HepG2 (cell line): Measurements from ENCODE around the gene PTCD3. TPM values are rescaled to one million over a fixed set of nuclear protein-coding genes. Genes with fewer than 3 reads are reported as not detected.
A peak's percentile ranks its signal among the peaks of the same experiment; 100 is the strongest.

Source experiments
- ATAC-seq: fragments of 200-7000 bp; cut with Tn5 transposase; 3 replicates; pipeline ENCODE4 v1.9.1; 2020; ENCODE audit warnings: mild to moderate bottlenecking, moderate library complexity
- BruUV-seq: library from RNA; stranded (reverse); fragments of 400-500 nt; replicated peaks from 2 replicates; lab custom pipeline; 2021; lab: Mats Ljungman, UMichigan
- CTCF ChIA-PET: fragments of 300-600 bp; formaldehyde crosslinking; extraction: SDS; loops from one replicate; lab custom pipeline; 2021; ENCODE audit warnings: low total read pairs, inconsistent platforms, low intra/inter-chr PET ratio; lab: Yijun Ruan, JAX
- POLR2A ChIA-PET: fragments of 350-600 bp; sonication (Branson Sonifier 250); formaldehyde crosslinking; loops from one replicate; lab custom pipeline; 2020; ENCODE audit warnings: antibody characterized with exemption, inconsistent platforms; lab: Yijun Ruan, JAX
- DNase-seq: peaks from one replicate; pipeline ENCODE4 v3.0.0-alpha.2; 2015; ENCODE audit warnings: low spot score
- FAIRE-seq: peaks from 3 replicates; lab custom pipeline; 2011; peaks lifted over from hg19 to GRCh38; lab: Jason Lieb, UNC
- H2AFZ ChIP-seq: one replicate; pipeline ENCODE4 v1.6.1; 2011; ENCODE audit warnings: low read length, inconsistent platforms
- H3K27ac ChIP-seq: fragments of 300-600 bp; 3 replicates; pipeline ENCODE4 v1.8.0; 2011; ENCODE audit warnings: mixed run types, mild to moderate bottlenecking, mixed read lengths, low read length, inconsistent platforms; ENCODE audit not compliant: insufficient read depth; ENCODE audit errors: extremely low read length
- H3K27me3 ChIP-seq, 2 experiments: fragments of 200-600 bp in 1 of 2; 2 replicates in 1 of 2; 3 replicates in 1 of 2; pipeline versions ENCODE4 v1.6.0 to v1.8.0; 2011; ENCODE audit warnings: low read length in 2 of 2, mild to moderate bottlenecking in 2 of 2, moderate library complexity in 2 of 2, inconsistent platforms in 1 of 2; ENCODE audit not compliant: insufficient read depth in 2 of 2, control insufficient read depth in 1 of 2
- H3K36me3 ChIP-seq, 2 experiments: fragments of 200-600 bp in 1 of 2; replicated peaks in 1 of 2; 2 replicates in 1 of 2; 3 replicates in 1 of 2; pipeline versions ENCODE4 v1.5.1 to v1.8.0; 2011; ENCODE audit warnings: low read length in 2 of 2, inconsistent platforms in 1 of 2; ENCODE audit not compliant: insufficient read depth in 2 of 2, control insufficient read depth in 1 of 2
- H3K4me1 ChIP-seq: 2 replicates; pipeline ENCODE4 v1.5.1; 2012; ENCODE audit warnings: low read length, inconsistent platforms; ENCODE audit not compliant: insufficient read depth
- H3K4me2 ChIP-seq: 2 replicates; pipeline ENCODE4 v1.6.0; 2011; ENCODE audit warnings: low read depth, low read length, inconsistent platforms
- H3K4me3 ChIP-seq, 3 experiments: fragments of 200-600 bp in 1 of 3; sonication (generic), shearing (Covaris generic) in 1 of 3; replicated peaks in 1 of 3; 2 replicates each; pipeline ENCODE4 v1.5.1; 2011 to 2016; ENCODE audit warnings: low read length in 3 of 3, inconsistent platforms in 2 of 3, low read depth in 2 of 3, mild to moderate bottlenecking in 2 of 3, control low read depth in 1 of 3, mixed read lengths in 1 of 3; ENCODE audit not compliant: insufficient read depth in 1 of 3
- H3K79me2 ChIP-seq: one replicate; pipeline ENCODE4 v1.6.1; 2011; ENCODE audit warnings: low read length, inconsistent platforms; ENCODE audit not compliant: insufficient read depth
- H3K9ac ChIP-seq: 2 replicates; pipeline ENCODE4 v1.6.0; 2011; ENCODE audit warnings: mild to moderate bottlenecking, low read depth, low read length, inconsistent platforms; ENCODE audit not compliant: insufficient read depth
- H3K9me3 ChIP-seq: 2 replicates; pipeline ENCODE4 v1.5.1; 2012; ENCODE audit warnings: mild to moderate bottlenecking, low read length
- H4K20me1 ChIP-seq: 2 replicates; pipeline ENCODE4 v1.6.0; 2011; ENCODE audit warnings: inconsistent platforms, mild to moderate bottlenecking, low read length, moderate library complexity; ENCODE audit not compliant: insufficient read depth
- CCAR2 ChIP-seq: fragments of 200-400 bp; formaldehyde crosslinking; optimal IDR thresholded peaks from 2 replicates; pipeline ENCODE3; 2018; ENCODE audit warnings: low read depth, mild to moderate bottlenecking, low read length, moderate library complexity
- ELF4 ChIP-seq: sonication (generic); formaldehyde crosslinking; IDR thresholded peaks from 2 replicates; pipeline ENCODE4 v1.5.0; 2020; ENCODE audit warnings: missing genetic modification reagents, mild to moderate bottlenecking, moderate library complexity, borderline replicate concordance
- KAT7 ChIP-seq: IDR thresholded peaks from 2 replicates; pipeline ENCODE4 v1.6.1; 2018; ENCODE audit warnings: borderline replicate concordance, missing compliant biosample characterization
- NFE2 ChIP-seq: sonication (generic); formaldehyde crosslinking; IDR thresholded peaks from 2 replicates; pipeline ENCODE4 v1.4.0; 2020; ENCODE audit warnings: missing genetic modification reagents
- PAWR ChIP-seq: sonication (generic); formaldehyde crosslinking; IDR thresholded peaks from 2 replicates; pipeline ENCODE4 v1.4.0; 2020; ENCODE audit warnings: missing genetic modification reagents, mild to moderate bottlenecking, borderline replicate concordance
- ZNF317 ChIP-seq: sonication (generic); formaldehyde crosslinking; IDR thresholded peaks from 2 replicates; pipeline ENCODE4 v1.5.0; 2020; ENCODE audit warnings: mild to moderate bottlenecking, missing genetic modification reagents
- ZNF564 ChIP-seq: sonication (generic); formaldehyde crosslinking; IDR thresholded peaks from 2 replicates; pipeline ENCODE4 v1.8.1; 2023; ENCODE audit warnings: mild to moderate bottlenecking, missing genetic modification reagents
- WGBS: methylation state at CpG from one replicate; pipeline ENCODE4 v1.1.6; 2017; ENCODE audit warnings: low lambda C conversion rate; 5-methylcytosine and 5-hydroxymethylcytosine counted together
- in situ Hi-C: cut with HindIII; loops from 2 replicates; pipeline ENCODE4 v1.10.0; 2017; ENCODE audit warnings: low pct_unique_long_range_greater_than_20kb; ENCODE audit not compliant: extremely low pct_ligation_motif_present
- intact Hi-C: fragments of 100-400 bp; cut with micrococcal nuclease; formaldehyde crosslinking; loops from one replicate; pipeline ENCODE4 v1.10.0; 2022; ENCODE audit not compliant: unreplicated experiment
- polyA plus RNA-seq, 8 experiments: library from polyadenylated mRNA; depleted of rRNA in 3 of 8; stranded (reverse) in 7 of 8; unstranded in 1 of 8; fragments of >200 nt; fragmentation: Illumina TruSeq in 4 of 8; extraction: Trizol in 4 of 8; gene quantifications; 2 replicates each; pipeline versions ENCODE4 v1.2.1 to v1.2.3, GENCODE V29; 2011 to 2016; ENCODE audit warnings: low read depth in 4 of 8, missing spikeins in 1 of 8, mixed read lengths in 1 of 8; ENCODE audit not compliant: insufficient read depth in 1 of 8
- total RNA-seq, 5 experiments: library from RNA; depleted of rRNA; stranded (reverse); fragments of >200 nt; fragmentation: Illumina TruSeq; extraction: Trizol; gene quantifications; 2 replicates each; pipeline ENCODE4 v1.2.3, GENCODE V29; 2016; ENCODE audit warnings: low read depth in 1 of 5
- TF ChIP-seq, protein P1 (sequence below): sonication (generic); formaldehyde crosslinking; conservative IDR thresholded peaks from 2 replicates; pipeline ENCODE4 v1.4.0; 2020; ENCODE audit warnings: missing genetic modification reagents

Gene PTCD3
- total and polyA plus RNA-seq, 2 of the 13 experiments (the other 11 are each of a cell fraction or from before 2014, with no cell fraction given), result 124 to 309 TPM

DNA sequence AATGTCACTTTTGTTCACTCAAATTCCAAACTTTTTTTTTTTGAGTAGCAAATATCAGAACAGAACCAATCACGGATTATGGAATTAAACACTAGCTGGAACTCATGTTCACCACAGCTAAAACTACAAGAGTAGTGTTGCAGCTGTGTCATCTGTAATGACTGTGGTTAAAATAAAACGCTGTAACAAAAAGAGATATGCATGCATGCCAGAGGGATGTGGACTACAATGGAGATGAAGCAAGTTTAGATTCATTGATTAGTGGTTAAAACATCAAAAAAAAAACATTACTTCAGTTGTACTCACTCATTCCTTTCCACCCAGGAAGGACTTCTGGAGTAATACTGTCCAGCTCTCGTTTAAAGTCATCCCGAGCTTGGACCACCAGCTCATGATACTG is 52.3 kb downstream of the PTCD3 start:
- H3K4me1 ChIP-seq, result no peaks in the 10 kb centered on the region
- no peak overlapping the region for H2AFZ ChIP-seq
- POLR2A ChIA-PET, result no interaction called here
- H3K4me3 ChIP-seq, result no peak overlapping the region
- BruUV-seq, result TSS peak; percentile 47
- no peaks in the 10 kb centered on the region for H4K20me1 ChIP-seq
- in situ Hi-C loops (no loop called here), intact Hi-C loops (no loop called here)
- no peaks in the 10 kb centered on the region for H3K9me3 ChIP-seq
- ATAC-seq, result no peak
- H3K79me2 ChIP-seq, result no peaks in the 10 kb centered on the region
- no peak overlapping the region for H3K9ac ChIP-seq
- TF ChIP-seq ELF4, result no peak
- no peak for TF ChIP-seq KAT7 (CRISPR knock-in tag)
- no peak for TF ChIP-seq NFE2 (CRISPR knock-in tag)
- no peak for TF ChIP-seq PAWR (CRISPR knock-in tag)
- no peak for TF ChIP-seq ZNF317 (CRISPR knock-in tag)
- no peak for TF ChIP-seq CCAR2
- no peak for TF ChIP-seq ZNF564
- TF ChIP-seq, protein P1, sequence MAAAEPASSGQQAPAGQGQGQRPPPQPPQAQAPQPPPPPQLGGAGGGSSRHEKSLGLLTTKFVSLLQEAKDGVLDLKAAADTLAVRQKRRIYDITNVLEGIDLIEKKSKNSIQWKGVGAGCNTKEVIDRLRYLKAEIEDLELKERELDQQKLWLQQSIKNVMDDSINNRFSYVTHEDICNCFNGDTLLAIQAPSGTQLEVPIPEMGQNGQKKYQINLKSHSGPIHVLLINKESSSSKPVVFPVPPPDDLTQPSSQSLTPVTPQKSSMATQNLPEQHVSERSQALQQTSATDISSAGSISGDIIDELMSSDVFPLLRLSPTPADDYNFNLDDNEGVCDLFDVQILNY (CRISPR knock-in tag), result no peak
- TF ChIP-seq, all 625 proteins: peak for 0
- FAIRE-seq, result no peak
- CTCF ChIA-PET, result no interaction called here
- Histone ChIP-seq H3K27ac (no peak overlapping the region), H3K27me3 (no peaks in the 10 kb centered on the region), H3K36me3 (peaks cover 34 to 73% of the 10 kb centered on the region in 2 experiments), H3K4me2 (no peak overlapping the region)
- no peak for DNase-seq
- 96% methylated on average over 4 of the region's 4 CpGs for WGBS
